A673 (cell line): ENCODE data around the gene AKNA. TPM values are rescaled to one million over a fixed set of nuclear protein-coding genes. Genes with fewer than 3 reads are reported as not detected.

Experiments used
- BruUV-seq: library from RNA; stranded (reverse); fragments of 400-500 nt; replicated peaks from 2 replicates; lab custom pipeline; 2021; lab: Mats Ljungman, UMichigan
- CTCF ChIA-PET: fragments of 300-600 bp; sonication (Branson Sonifier 250); formaldehyde crosslinking; loops from one replicate; lab custom pipeline; 2022; ENCODE audit warnings: antibody characterized with exemption; lab: Charles Lee
- POLR2A ChIA-PET: fragments of 300-600 bp; sonication (Branson Sonifier 250); formaldehyde crosslinking; loops from one replicate; lab custom pipeline; 2022; ENCODE audit warnings: antibody characterized with exemption; ENCODE audit not compliant: low non-redundant PET; lab: Charles Lee
- DNase-seq: peaks from one replicate; pipeline ENCODE4 v3.0.0-alpha.2; 2015; ENCODE audit warnings: low spot score
- H3K27ac ChIP-seq: fragments of 200-600 bp; sonication (generic); 2 replicates; pipeline ENCODE4 v1.5.1; 2016; ENCODE audit warnings: mixed run types, low read depth, mild to moderate bottlenecking, mixed read lengths, antibody characterized with exemption, low read length; ENCODE audit not compliant: poor library complexity, severe bottlenecking
- H3K27me3 ChIP-seq: fragments of 200-600 bp; sonication (generic); replicated peaks from 2 replicates; pipeline ENCODE4 v1.6.1; 2017; ENCODE audit warnings: mixed run types, low read depth, mild to moderate bottlenecking, mixed read lengths, antibody characterized with exemption, low read length; ENCODE audit not compliant: insufficient read depth, poor library complexity
- H3K36me3 ChIP-seq: fragments of 200-600 bp; sonication (generic); 2 replicates; pipeline ENCODE4 v1.6.1; 2016; ENCODE audit warnings: mixed run types, mild to moderate bottlenecking, mixed read lengths, antibody characterized with exemption, low read length; ENCODE audit not compliant: insufficient read depth, poor library complexity, severe bottlenecking
- H3K4me1 ChIP-seq: fragments of 200-600 bp; sonication (generic); 2 replicates; pipeline ENCODE4 v1.6.1; 2017; ENCODE audit warnings: mixed run types, mild to moderate bottlenecking, mixed read lengths, antibody characterized with exemption, low read length; ENCODE audit not compliant: insufficient read depth, poor library complexity, severe bottlenecking
- H3K4me3 ChIP-seq: fragments of 200-600 bp; sonication (generic); 2 replicates; pipeline ENCODE4 v1.5.1; 2016; ENCODE audit warnings: low read depth, mixed run types, mild to moderate bottlenecking, mixed read lengths, low read length; ENCODE audit not compliant: poor library complexity, severe bottlenecking
- H3K9me3 ChIP-seq: fragments of 200-600 bp; sonication (generic); 2 replicates; pipeline ENCODE4 v1.6.1; 2016; ENCODE audit warnings: mixed run types, low read depth, mild to moderate bottlenecking, mixed read lengths, antibody characterized with exemption, low read length; ENCODE audit not compliant: poor library complexity, severe bottlenecking
- EZH2 ChIP-seq: fragments of 200-600 bp; sonication (generic); IDR thresholded peaks from 2 replicates; pipeline ENCODE4 v1.6.1; 2017; ENCODE audit warnings: borderline replicate concordance, low read depth, mild to moderate bottlenecking, mixed read lengths, antibody characterized with exemption, low read length; ENCODE audit not compliant: poor library complexity, severe bottlenecking
- intact Hi-C: fragments of 100-400 bp; cut with micrococcal nuclease; formaldehyde crosslinking; loops from one replicate; pipeline ENCODE4 v1.10.0; 2022; ENCODE audit not compliant: unreplicated experiment
- total RNA-seq: library from RNA; stranded (reverse); gene quantifications from 2 replicates; pipeline ENCODE4 v1.2.3, GENCODE V29; 2021
- TF ChIP-seq, protein P1 (sequence below): fragments of 300-800, 200-600 bp; sonication (generic); conservative IDR thresholded peaks from 2 replicates; pipeline ENCODE4 v1.5.1; 2017; ENCODE audit warnings: low read depth, mild to moderate bottlenecking, antibody characterized with exemption, low read length, moderate library complexity, mixed read lengths

Gene AKNA
- total RNA-seq, 1 experiment from 2014 or later = 20.4 TPM

DNA sequence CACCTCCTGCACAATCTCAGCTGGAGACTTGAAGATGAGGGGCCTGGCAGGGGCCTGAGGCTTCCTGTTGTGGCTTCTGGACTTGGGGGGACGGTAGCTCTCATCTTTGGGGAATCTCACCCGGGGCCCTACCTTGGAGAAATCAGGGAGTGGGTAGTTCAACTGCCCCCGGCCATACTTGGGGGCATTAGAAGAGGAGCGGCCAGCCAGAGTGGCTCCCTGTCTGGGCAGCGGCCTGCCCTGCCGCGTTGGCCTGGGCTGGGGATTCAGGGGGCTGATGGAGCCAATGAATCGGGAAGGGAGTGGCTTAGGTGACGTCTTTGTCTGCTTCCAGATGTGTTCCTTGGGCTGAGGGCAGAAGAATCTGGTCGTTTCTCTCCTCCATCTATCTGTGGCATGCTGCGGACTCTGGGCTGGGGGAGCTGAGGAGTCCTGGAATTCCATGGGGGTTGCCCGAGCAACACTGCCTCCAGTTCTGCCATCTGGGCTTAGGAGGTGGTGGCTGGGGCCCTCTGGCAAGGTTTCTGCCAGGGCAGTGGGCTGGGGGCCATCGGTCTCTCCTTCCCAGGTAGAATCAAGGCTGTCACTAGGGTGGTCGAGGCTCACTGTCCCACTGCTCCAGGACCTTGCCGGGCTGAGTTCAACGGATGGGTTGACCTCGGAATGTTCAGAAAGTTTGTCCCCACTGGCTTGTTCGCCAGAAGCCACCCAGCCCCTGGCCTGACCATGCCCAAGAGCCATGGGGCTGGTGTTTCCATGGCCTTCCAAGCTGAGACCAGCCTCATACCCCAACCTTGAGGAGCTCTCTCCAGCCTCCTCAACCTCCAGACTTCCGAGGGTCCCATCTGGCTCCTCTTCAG lies 11.0 kb downstream of the AKNA start:
- no peak for DNase-seq
- Histone ChIP-seq H3K27me3 (no peaks in the 10 kb centered on the region), H3K36me3 (peaks cover 27% of the 10 kb centered on the region), H3K4me3 (no peak overlapping the region), H3K4me1 (no peaks in the 10 kb centered on the region), H3K9me3 (no peaks in the 10 kb centered on the region), H3K27ac (no peak overlapping the region)
- CTCF ChIA-PET = no interaction called here
- BruUV-seq = no TSS peak
- POLR2A ChIA-PET = no interaction called here
- intact Hi-C loops = loop anchor here (5.0 kb wide), 1 partner anchor 50 kb away; no protein-coding TSS in a partner anchor
- TF ChIP-seq EZH2 = no peak
- TF ChIP-seq, protein P1, sequence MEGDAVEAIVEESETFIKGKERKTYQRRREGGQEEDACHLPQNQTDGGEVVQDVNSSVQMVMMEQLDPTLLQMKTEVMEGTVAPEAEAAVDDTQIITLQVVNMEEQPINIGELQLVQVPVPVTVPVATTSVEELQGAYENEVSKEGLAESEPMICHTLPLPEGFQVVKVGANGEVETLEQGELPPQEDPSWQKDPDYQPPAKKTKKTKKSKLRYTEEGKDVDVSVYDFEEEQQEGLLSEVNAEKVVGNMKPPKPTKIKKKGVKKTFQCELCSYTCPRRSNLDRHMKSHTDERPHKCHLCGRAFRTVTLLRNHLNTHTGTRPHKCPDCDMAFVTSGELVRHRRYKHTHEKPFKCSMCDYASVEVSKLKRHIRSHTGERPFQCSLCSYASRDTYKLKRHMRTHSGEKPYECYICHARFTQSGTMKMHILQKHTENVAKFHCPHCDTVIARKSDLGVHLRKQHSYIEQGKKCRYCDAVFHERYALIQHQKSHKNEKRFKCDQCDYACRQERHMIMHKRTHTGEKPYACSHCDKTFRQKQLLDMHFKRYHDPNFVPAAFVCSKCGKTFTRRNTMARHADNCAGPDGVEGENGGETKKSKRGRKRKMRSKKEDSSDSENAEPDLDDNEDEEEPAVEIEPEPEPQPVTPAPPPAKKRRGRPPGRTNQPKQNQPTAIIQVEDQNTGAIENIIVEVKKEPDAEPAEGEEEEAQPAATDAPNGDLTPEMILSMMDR = no peak

DNA sequence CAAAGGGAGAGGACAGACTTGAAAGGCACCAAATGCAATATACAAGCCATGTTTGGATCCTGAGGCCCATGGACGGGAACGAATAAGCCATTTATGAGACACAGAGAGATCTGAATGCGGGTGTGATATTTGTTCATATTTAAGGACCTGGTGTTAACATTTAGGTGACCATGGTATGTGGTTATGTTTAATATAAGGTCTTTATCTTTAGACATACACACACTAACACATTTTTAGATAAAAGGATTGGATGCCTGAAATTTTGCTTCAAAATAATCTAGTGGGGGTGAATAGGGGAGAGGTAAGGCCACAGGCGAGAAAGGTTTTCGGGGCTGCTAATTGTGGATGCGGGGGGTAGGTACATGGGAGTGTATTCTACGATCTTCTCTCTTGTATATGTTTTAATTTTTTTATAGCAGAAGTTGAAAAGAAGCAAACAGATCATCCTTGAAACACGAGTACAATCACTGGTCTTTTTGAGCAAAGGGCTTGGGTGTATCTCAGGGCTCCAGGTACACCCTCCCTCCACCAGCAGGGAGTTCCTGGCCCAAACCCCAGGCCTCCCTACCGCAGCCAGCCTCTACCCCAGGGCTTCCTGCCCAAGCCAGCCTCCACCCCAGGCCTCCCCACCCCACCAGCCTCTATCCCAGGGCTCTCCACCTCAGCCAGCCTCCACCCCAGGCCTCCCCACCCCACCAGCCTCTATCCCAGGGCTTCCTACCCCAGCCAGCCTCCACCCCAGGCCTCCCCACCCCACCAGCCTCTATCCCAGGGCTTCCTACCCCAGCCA lies 12.2 kb downstream of the AKNA start:
- no TSS peak for BruUV-seq
- CTCF ChIA-PET = no interaction called here
- intact Hi-C loops = loop anchor here (5.0 kb wide), 1 partner anchor 52 kb away; no protein-coding TSS in a partner anchor

DNA sequence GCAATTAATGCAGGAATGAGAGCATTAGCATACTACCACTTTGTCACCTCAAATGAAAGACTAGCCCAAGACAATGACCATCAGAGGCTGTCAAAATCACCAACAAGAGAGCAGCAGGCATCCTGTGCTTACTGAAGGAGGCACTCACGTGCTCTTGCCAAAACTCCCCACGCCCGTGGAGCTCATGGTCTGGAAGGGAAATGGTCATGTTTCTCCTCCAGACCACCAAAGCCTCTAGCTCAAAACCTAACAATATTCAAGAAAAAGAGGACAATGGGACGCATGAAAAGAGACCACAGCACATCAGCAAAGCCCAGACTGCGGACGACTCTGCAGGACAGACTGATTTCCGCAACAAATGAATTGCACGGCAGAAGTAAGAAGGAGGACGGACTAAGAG lies 12.8 kb downstream of the AKNA start:
- no peak overlapping the region for H3K27ac ChIP-seq

More for the DNA sequence above, 12.2 kb downstream of the AKNA start:
- Histone ChIP-seq H3K4me1 (peaks cover 4% of the 10 kb centered on the region), H3K36me3 (peaks cover 27% of the 10 kb centered on the region), H3K4me3 (no peak overlapping the region), H3K27ac (no peak overlapping the region), H3K27me3 (no peaks in the 10 kb centered on the region), H3K9me3 (no peaks in the 10 kb centered on the region)
- POLR2A ChIA-PET = no interaction called here
- TF ChIP-seq EZH2 = no peak
- TF ChIP-seq, protein P1 = no peak
- DNase-seq = no peak

More for the DNA sequence above, 12.8 kb downstream of the AKNA start:
- H3K4me3 ChIP-seq = no peak overlapping the region
- POLR2A ChIA-PET = no interaction called here
- TF ChIP-seq, protein P1 = no peak
- no peak for TF ChIP-seq EZH2
- no peak for DNase-seq
- H3K27me3 ChIP-seq = no peaks in the 10 kb centered on the region
- intact Hi-C loops = loop anchor here (5.0 kb wide), 1 partner anchor 52 kb away; no protein-coding TSS in a partner anchor
- peaks cover 27% of the 10 kb centered on the region for H3K36me3 ChIP-seq
- BruUV-seq = no TSS peak
- peaks cover 10% of the 10 kb centered on the region for H3K4me1 ChIP-seq
- CTCF ChIA-PET = no interaction called here
- H3K9me3 ChIP-seq = no peaks in the 10 kb centered on the region
